GM21367 (cell line): Measurements from ENCODE around the gene SERINC2.

Experiments used
- ATAC-seq: cut with Tn5 transposase; IDR thresholded peaks from one replicate; pipeline ENCODE4 v1.9.1; 2021; ENCODE audit not compliant: unreplicated experiment

SERINC2 gene

DNA sequence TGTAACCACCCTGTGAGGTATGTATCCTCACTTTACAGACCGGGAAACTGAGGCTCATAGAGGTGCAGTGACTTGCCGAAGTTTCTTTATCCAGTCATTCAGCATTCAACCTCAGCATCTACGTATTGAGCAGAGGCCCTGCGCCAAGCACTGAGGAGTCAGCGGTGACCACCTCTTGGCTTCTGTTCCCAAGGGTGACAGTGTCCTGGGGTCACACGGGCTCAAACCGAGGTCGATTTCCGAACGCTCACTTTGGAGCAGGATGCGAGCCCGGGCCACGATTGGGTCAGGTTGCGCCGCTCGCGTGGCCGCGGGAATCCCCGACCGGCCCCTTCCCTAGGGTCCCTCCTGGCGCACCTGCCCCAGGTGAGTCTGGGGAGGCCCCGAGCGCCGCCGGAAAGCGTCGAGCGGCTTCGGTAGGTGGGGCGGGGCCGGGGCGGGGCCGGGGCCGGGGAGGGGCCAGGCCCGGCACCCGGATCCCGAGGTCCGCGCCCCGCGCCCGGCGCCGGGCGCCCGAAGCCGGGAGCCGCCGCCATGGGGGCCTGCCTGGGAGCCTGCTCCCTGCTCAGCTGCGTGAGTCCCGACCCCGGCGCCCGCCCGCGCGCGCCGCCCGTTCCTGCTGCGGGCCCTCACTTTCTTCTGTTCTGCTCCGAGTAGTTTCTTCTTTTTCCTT, at the start of gene SERINC2:
Gene SERINC2 (plus strand): TSS at position 482 of the 673 bp plus-strand sequence. CDS start 53 bp downstream, at position 535.
- no peak for ATAC-seq

DNA sequence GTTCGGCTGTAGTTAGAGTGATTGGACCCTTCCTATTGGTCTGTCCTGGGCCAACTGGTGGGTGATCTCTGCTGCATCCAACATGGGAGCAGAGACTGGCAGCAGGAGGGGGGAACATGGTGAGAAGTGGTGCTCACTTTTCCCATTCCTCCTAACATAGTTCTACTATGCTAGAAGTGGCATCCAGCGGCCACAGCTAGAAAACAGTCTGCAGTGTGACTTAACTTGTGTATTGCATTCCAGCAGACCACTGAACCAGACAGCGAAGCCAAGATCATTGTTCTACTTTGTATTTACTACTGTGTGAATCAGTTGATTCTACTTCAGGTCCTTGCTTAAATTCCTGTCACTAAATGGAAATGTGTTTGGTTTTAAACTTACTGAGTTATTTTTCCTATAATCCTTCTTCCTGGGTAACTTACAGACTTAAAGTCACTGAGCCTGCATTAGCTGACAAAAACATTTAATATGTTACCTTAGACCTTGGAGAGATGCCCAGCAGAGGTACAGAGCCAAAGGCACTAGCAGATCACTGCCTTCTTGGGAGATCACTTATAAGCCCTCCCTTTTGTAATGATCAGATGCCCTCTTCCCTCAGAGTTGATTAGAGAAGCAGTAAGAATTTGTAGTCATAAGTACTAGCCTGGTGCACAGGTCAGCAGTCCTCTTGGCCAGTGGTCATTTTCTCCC, 48.3 kb upstream of the SERINC2 start:
- no peak for ATAC-seq

DNA sequence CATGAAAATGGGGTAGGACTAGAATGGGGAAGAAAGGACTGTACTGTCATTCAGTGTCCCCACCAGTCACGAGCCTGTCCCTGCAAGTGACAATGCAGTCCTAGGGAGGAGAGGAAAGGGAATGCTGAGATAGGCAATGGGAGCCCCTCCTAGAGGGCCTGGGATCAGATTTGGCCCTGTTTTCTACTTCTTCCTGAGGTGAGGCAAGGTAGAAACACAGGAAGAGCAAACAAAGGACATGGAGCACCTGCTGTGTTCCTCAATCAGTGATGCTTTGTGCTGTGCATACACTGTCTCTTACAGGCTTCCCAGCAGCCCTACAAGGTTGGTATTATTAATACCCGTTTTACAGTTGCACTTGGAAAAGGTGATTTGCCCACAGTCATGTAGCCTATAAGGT, 46.2 kb upstream of the SERINC2 start:
- no peak for ATAC-seq

DNA sequence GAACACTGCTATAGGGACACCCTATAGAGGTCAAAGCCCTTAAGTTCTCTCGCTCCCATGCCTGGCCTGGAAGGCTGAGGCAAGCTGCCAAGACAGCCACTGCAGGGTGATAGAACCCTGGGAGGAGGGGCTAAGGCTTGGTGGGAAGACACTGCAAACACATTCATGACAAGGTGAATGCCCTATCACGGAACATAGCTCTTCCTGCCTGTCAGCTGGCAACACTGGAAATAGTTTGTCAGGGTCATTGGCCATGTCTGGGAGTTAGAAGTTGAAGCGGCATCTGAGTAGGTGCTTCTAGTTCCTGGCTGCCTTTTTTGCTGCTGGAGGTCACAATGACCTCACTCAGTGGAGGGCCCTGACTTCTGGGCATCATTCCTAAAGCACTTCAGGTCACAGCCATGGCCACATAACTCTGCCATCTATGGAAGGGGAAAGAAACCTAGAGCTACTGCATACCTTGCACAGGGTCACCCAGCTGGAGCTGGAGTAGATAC, 44.4 kb upstream of the SERINC2 start:
- no peak for ATAC-seq

DNA sequence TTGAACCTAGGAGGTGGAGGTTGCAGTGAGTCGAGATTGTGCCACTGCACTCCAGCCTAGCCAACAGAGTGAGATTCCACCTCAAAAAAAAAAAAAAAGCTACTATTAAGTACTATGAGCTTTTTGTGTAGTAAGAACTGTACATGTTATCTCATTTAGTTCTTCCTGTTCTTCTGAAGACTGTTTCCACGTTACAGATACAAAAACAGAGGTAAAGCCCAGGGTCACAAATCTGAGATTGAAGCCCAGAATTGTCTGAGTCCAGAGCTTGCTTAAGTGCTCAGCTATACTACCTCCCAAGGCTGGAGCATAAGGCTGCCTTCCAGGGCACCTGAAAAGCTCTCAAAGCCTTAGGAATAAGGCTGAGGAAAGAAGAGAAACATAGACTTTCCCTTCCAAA, 43.0 kb upstream of the SERINC2 start:
- ATAC-seq, result no peak

DNA sequence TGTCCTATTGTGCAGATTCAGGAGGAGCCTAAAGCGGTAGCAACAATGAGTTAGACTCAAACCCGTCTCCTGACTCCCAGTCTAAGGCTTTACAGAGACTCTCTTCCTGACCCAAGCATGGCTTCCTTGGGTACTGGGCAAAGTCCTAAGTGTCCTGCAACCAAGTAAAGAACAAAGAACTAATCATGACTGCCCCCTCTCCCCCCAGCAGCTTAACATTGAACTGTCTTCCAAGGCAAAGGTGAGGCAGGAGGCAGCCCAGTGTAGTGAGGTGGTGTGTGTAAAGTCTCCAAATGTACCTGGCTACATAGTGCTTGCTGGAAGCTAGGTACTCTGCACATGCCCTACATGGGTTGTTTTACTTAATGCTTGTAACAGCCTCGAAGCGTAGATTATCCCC, 42.4 kb upstream of the SERINC2 start:
- no peak for ATAC-seq

DNA sequence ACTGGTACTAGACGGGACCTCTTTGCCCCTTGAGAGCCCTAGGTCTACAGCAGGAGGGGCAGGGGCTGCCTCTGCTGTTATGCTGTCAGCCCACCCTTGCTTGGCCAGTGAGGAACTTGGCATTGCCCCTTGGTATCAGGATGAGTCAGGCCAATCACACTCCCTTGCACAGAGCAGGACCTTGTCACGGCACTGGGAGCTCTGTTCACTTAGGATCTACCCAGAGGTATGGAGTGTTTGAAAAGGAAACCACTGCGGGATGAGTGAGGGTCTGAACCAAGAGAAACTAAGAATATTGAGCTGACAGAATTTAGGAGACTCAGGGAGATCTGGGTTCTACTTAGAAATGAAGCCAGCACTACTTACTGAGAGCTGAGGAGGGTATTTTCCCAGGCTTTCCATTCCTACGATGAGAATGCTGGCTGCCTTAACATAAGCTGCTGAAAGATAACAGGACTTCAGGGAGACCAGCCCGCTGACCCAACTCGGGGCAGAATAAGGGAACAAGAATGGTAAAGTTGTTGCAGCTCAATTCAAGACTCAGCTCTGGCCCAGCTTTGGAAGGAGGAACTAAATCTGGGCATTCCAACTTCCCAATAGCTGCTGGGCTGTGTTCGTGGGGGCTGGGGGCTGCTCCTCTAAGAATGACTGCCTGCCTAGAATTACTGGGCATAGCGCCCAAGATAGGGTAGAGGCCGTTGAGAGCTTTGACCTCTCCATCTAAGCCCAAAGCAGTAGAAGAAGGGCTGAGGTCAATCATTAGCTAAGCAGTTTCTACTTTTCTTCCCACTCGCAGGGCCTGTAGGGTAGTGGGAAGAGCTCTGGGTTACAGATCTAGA, 41.7 kb upstream of the SERINC2 start:
- ATAC-seq, result no peak

DNA sequence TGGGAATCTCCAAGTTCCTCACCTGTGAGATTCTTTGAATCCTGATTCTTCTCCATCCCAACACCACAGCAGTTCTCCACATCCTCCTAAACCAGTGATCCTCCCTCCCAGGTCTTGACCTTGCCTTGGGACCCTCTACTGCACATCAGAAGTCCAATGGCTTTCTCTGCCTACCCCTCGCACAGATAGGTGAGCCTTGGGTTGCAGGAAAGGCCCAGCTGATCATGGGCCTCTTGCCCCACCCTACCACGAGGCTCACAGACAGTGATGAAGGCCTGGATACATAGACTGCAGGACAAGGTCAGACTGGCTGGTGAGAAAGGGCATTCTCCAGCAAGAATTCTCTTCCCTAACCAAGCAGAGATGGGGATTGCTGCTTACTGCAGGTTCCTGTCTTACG, 41.0 kb upstream of the SERINC2 start:
- ATAC-seq, result no peak

DNA sequence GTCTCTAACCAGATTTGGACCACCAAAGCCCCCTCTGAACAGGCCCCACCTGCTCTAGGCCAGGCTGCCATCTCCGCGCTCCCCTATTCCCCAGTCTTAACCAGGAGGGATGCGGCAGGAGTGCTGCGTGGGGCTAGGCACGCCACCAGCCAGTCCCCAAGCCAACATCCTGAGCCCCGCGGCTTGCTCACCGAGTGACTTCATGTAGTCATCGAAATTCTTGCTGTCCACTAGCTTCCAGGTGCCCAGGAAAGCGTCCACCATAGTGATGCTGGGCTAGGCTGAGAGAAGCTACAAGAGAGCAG, 40.3 kb upstream of the SERINC2 start:
- ATAC-seq, result no peak

DNA sequence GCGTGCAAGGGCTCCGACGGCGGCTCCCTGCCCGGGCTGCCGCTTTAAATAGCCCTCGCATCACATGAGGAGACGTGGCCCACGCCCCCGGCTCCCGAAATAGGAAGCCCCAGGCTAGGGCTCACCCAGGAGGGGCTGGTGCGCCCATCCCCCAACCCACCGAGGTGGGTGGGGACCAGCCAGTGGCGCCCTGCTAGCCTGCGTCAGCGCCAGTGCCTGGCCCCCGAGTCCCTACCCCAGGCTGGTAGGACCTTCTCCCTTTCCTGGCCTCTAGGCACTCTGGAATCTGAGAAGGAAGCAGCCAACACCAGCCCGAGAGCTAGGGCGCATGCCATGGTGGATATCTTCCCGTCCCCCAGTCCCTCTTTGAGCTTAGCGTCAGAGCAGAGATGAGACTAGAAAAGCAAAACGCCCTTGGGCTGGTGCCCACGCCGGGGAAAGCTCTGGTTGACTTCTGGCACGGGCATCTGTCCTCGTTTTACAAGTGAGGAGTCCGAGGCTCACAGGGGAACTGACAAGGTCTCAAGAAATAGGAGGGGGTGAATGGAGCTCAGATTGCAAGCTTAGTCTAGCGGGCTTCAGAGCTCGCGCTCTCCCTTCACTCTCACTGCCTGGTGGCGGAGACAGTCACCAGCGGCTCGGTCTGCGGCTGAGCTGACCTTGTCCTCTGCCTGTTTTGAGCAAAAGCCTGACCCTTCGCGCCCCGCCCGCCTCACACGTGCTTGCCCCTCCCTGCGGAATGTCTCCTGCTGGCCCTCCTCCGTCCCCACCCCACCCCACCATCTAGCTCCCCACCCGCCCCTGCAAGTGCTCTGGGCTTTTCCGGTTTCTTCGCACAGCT, 39.7 kb upstream of the SERINC2 start, which contains the start of gene FABP3:
Gene FABP3 (minus strand): TSS at position 21 of the 841 bp plus-strand sequence. CDS start 62 bp downstream, outside the sequence.
- ATAC-seq, result no peak

DNA sequence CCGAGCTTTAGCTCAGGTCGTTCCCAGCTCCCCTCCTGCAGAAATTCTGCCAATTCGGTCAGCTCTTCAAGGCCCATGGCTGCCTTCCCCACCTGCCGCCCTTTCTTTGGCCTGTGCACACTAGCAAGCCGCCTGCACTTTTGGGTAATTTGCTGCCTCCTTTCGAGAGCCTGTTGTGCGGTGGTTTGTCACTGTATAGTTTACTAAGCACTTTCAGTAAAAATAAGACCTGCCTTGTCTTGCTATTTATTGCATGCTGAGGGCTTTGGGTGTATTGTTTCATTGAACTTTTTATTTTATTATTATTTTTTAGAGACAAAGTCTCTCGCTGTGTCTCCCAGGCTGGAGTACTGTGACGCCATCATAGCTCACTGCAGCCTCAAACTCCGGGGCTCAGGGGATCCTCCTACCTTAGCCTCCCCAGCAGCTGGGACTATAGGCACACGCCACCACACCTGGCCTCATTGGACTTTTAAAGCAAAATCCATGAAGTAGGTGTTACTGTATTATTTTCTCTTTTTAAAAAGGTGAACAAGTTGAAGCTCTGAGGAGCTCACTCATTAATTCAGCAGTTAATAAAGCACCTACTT, 39.0 kb upstream of the SERINC2 start:
- ATAC-seq, result no peak

DNA sequence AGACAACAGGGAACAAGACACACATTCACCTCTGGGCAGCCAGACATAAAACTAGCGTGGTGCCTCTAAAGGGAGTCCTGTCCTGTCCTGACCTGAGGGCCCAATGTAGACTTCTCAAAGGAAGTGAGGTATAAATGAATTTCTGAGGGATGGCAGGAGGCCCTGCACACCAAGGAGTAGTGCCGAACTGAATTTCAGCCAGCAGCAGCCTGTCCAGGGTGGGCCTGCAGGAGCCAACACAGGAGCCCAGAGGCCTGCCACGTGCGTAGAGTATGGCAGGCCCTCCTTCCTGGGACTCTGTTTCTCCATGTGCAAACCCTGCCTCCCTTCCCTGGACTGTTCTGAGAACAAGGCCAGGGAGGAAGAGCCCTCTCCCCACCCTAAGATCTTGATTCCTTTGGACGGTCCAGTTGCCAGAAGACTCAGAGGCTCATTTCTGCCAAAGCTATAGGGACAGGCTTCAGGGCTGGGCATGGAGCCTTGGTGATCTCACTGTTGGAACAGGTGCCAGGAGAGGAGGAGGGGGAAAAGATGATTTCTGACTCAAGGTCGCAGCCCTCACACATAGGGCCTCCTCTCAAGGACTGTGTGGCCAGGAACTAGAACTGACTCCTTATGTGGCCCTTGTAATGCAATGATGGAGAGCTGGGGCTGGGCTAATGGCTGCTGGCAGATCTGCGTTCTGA, 38.4 kb upstream of the SERINC2 start:
- ATAC-seq, result no peak

DNA sequence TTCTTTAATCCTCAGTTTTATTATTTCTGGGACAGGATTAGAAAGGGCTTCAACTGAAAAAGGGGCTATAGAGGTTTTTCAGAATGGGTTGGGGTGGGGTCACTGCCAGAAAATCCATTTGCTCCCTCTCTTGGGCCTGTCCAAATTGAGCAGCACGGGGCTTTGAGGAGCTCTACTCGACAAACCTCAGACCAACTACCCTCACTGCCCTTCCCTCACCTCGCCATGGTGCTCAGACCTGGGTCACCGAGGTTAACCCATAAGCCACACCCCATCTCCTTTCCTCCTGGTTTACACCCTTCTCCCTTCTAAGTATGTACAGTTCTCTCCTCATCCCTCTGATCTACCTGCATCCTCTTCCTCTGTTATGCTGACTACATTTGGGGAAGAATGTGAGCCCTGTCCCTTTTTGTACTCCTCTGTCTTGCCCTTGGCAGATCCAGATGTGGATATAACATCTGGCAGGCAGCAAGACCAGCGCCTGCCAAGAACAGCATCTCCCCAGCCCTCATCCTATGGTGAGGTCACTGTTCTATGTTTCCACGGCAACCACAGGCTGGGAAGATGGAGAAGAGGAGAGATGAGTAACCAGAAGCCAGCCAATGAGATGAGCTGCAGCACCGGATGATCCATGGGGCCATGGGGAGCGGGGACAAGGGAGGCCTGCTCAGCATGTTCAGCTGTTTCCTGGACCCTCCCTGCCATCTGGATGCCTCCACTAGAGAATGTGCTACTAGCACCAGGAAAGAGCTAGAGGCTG, 36.5 kb upstream of the SERINC2 start:
- no peak for ATAC-seq

DNA sequence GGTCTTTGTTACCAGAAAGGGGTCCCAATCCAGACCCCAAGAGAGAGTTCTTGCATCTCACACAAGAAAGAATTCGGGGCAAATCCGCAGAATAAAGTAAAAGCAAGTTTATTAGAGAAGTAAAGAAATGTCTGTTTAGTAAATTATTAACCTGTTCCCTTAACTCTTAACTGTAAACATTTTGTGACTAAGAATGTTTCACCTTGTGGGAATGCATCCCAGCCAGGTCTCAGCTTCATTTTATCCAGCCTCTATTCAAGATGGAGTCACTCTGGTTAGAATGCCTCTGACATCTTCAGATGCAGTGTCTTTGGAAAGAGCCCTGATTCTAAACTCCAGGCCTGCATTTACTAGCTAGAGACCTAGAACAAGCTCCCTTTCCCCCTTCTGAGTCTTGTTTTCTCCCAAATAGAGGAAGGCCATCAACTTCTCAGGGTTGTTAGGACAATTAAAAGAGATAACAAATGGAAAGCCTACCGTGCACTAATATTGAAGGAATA, 35.6 kb upstream of the SERINC2 start:
- ATAC-seq, result no peak

DNA sequence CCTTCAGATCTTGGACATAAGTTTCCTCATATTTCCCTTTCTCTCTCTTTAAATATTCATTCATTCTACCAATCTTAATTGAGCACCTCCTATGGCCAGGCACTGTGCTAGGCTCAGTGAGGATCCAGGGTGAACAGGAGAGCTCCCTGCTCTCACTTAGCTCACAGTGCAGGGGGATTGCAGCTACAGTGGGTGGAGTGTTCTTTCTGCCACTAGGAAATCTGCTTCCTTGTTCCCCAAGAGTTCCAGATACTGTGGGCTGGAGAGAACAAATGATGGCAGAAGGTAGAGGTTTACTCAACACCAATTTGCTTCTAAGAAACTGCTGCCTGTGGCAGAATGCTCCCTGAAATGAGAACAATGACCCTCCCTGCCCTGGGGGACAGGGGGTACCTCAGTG, 35.0 kb upstream of the SERINC2 start:
- no peak for ATAC-seq

DNA sequence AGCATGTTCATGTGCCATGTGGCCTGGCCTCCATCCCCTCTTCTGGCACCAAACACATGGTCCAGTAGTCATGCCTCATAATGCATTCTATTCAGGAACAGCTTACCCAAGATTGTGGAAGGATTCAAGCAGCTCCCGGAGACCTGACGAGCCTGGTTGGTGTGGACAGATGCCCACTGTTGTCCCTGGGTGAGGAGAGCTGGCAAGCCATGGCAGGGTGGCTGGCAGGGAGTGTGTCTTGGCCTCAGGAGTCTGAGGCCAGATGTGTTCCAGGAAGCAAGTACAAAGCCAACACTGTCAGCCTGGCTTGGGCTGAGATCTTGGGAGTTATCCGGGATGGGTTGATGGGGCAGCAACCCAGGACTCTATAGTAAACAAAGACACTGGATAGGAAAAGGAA, 32.8 kb upstream of the SERINC2 start:
- ATAC-seq, result no peak

DNA sequence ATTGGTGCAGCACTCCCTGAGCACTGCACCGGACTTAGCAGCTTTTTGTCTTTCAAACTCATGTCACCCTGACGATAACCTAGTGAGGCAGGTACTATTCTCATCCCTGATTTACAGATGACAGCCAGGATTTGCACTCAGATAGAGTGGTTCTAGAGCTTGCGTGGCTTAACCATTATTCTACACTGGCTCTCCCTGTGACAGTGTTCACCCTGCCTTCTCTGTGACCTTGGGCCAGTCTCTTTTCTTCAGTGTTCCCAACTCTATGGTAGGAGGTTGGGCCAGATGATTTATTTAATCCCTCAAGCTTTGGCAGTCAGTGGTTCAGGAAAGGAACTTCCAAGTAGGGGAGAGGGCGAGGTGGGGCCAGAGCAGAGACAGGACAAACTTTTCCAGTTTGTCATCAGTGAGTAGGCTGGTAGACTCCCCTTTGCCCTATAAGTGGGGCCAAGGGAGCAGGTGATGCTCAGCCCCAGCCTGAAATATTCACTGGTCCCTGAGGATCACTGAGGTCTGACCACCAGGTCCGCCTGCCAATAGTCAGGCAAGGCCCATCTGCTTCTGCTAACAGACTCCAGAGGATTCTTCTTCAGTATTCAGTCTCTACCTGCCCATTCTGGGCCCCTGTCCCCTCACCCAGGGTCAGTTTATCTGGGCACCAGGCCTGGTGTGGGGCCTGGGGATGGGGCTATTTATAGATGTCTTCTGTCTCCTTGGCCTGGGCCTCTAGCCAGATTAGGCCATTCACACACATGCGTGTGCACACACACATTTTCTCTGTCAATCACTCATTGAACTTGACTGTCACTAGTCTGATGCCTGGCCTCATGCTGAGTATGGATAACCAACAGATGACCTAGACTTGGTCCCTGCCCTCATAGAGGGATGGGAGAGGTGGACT, 31.4 kb upstream of the SERINC2 start:
- no peak for ATAC-seq

DNA sequence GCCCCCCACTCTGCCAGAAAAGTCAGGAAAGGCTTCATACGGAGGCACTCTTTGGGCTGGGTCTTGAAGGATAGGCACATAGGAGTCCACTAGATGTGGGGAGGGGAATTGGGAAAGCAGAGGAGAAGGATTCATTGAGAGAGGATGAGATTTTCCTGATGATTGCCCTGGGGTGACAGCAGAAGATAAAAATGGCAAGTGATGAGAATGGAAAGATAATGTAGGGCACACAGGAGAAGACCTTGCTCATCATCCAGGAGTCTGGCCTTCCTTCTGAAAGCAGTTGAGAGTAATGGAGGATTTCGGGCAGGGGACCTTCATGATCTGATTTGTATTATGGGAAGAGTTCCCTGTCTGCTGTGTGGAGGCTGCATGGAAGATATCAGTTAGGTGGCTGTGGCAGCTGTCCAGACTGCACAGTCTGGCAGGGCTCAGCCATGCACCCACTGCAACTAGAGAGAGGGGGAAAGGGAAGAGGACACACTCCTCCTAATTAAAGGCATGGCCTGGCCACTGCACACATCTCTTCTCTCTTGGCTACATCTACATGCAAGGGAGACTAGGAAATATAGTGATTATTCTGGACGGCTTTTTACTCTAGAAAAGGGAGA, 30.5 kb upstream of the SERINC2 start:
- ATAC-seq, result no peak
